Stimulated activated CD8-positive, alpha-beta memory T cell treated with anti-CD3 and anti-CD28 coated beads, Interleukin-12 subunit alpha, Interleukin-12 subunit beta, amount 100 ng/mL, for 24 hours (primary cell): Measurements from ENCODE around the gene GTSF1L.
"Not testable (repeated sequence)": the region's sequence is repeated elsewhere in the genome, so short reads cannot be mapped to it uniquely, and the experiment has no call there.

Experiments
- DNase-seq: peaks from one replicate; pipeline ENCODE4 v3.0.0-alpha.2; 2020; ENCODE audit errors: extremely low read depth

Gene GTSF1L

GRCh38 chr20:43726811-43727338, at the start of gene GTSF1L:
Gene GTSF1L (minus strand): TSS chr20:43727002. CDS start chr20:43726694, 308 bp downstream.
- no peak for DNase-seq

- DNase-seq: no peak
Measured at GRCh38 chr20:43774754-43775153, 48.0 kb upstream of the GTSF1L start.

GRCh38 chr20:43771503-43772190, 44.8 kb upstream of the GTSF1L start:
- no peak for DNase-seq

GRCh38 chr20:43770342-43770741, 43.5 kb upstream of the GTSF1L start:
- no peak for DNase-seq

GRCh38 chr20:43767686-43768474, 41.1 kb upstream of the GTSF1L start:
- no peak for DNase-seq

- no peak for DNase-seq
Measured at GRCh38 chr20:43766917-43767316, 40.1 kb upstream of the GTSF1L start.

- DNase-seq: no peak
Measured at GRCh38 chr20:43766385-43766784, 39.6 kb upstream of the GTSF1L start.

DNA sequence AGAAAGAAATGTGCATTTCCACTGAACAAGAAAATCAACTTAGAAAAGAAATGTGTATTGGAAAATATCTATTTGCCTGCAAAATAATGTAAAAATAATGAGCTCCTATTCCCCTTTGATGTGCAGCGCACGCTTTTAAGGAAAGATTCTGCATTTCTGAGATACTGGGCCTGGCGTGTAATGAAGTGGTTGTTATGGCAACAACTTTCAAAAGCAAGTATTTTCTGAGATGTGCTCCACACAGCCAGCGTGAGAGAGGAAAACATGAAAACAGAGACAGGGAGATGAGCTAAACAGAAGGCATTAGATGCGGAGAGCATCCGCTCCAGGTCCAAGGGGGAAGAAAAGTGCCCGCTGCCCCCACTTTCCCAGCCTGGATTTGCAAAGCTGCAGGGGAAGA, 39.1 kb upstream of the GTSF1L start:
- no peak for DNase-seq

GRCh38 chr20:43762911-43763310, 36.1 kb upstream of the GTSF1L start:
- no peak for DNase-seq

- no peak for DNase-seq
Measured at GRCh38 chr20:43761386-43762340, 34.9 kb upstream of the GTSF1L start.

DNA sequence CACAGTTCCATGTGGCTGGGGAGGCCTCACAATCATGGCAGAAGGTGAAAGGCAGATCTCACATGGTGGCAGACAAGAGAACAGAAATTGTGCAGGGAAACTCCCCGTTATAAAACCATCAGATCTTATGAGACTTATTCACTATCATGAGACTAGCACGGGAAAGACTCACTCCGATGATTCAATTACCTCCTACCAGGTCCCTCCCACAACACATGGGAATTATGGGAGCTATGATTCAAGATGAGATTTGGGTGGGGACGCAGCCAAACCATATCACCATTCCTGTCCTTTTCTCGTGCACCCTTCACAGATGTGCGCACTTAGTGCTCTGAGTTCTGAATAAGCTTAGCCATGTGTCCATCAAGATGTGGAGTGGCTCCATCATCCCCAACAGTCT, 31.1 kb upstream of the GTSF1L start:
- DNase-seq: not testable (repeated sequence)

DNA sequence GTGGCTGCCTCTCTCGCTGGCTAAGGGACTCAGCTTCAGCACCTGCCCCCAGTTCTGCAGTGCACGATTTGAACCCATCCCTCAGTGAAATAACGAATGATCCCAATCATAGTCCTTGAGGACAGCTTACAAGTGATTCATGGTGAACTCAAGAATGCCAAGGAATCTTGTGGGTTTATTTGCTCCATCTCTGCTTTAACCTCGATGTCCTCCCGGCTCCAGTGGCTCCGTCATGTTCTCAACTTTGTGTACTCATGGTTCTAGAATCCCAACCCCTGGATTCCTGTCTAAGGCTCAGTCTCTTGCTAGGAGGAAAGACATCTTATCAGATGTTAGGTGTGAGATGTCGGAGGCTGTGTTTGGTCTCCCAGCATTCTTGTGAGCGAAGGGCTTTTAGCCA, 29.0 kb upstream of the GTSF1L start:
- no peak for DNase-seq

- DNase-seq: no peak
Measured at GRCh38 chr20:43755390-43755789, 28.6 kb upstream of the GTSF1L start.

DNA sequence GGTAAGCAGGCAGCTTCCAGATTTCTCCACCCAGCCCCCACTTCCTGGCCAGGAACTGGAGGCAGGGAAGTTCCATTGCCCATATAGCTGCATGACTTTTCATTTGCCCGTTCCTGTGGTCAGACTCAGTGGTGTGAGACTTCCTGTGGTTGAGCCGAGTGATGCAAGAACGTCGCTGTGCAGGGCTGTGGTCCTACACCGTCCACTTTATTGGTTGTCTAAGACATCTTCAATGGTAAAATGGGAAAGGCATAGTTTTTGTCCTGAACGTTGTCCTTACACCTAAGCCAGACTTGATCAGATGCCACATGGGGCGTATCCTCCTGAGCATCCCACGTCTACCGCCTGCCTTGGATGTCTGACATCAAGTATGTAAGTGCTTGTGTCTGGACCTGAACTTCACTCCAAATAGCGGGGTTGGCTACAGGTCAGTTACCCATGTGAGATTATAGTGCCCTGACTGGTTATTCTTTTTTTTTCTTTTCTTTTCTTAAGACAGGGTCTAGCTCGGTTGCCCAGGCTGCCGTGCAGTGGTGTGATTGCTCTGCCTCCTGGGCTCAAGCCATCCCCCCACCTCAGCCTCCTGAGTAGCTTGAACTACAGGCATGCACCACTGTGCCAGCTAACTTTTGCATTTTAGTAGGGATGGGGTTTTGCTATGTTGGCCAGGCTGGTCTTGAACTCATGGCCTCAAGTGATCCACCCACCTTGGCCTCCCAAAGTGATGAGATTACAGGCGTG, 25.9 kb upstream of the GTSF1L start:
- no peak for DNase-seq

DNA sequence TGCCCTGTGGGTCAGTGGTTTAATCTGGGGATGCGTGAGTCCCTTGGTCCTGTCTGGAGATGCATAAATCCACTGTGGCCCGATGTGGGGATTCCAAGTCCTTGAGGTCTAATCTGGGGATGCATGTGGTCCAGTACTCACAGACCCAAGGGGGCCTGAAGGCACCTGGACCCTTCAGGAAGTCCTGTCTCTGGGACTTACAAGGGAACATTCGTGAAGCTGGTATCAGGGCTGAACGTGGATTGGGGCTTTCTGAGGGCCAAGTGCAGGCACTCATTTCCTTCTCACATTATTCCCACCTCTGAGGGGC, 25.2 kb upstream of the GTSF1L start:
- no peak for DNase-seq

GRCh38 chr20:43751167-43752050, 24.6 kb upstream of the GTSF1L start:
- peak; percentile 24 for DNase-seq

DNA sequence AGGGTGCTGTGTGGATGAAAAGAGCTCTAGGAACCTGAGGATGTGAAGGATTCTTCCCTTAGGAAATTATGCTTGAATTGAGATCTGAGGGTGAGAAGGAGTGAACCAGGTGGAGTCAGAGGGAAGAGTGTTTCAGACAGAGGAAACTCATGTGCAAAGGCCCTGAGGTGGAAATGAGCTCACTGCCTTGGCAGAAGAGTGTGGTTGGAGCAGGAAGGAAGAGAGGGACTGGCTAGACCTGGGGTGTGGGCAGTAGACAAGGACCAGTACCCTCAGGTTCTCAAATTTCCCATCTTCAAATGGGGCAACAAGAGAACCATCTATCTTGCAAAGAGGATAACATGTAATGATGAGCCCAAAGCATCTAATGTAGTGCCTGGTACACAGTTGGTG, 24.0 kb upstream of the GTSF1L start:
- DNase-seq: no peak

DNA sequence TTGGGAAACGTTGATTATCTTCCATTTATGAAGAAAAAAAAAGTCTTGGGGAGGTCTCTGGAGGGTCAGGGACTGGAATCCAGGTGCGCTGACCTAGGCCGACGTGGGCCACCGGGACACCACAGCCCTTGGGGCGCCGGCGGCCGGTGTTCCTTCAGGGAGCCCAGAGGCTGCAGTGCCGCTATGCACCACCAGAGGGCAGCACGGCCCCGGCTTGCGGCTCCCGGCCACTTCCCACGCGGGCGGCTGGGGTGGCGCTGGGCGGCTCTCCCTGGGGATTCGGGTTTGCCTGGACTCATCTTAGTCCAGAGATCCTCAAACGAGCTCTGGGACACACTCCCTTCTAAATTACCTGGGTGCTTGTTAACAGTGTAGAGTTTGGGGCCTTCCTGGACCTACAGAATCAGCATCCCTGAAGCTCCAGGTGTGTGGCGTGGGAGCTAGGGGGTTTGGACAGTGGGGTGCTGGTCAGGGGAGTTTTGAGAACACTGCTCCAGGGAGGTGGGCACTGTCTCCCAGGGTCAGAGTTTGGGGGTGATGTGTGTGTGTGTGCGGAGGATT, 23.0 kb upstream of the GTSF1L start:
- DNase-seq: peak; percentile 58

DNA sequence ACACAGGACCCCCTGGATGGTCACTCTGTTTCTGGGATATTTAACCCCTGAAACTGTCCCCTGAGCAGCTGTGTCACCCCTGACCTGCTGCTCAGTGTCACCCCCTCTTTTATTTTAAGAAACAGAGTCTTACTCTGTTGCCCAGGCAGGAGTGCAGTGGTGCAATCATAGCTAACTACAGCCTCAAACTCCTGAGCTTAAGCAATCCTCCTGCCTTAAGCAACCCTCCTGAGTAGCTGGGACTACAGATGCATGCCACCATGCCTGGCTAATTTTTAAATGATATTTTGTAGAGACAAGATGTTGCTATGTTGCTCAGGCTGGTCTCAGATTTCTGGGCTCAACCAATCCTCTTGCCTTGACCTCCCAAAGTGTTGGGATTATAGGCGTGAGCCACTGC, 21.5 kb upstream of the GTSF1L start:
- no peak for DNase-seq
